ENCODE measurements around the gene LDLRAD4.

The LDLRAD4 gene

DNA sequence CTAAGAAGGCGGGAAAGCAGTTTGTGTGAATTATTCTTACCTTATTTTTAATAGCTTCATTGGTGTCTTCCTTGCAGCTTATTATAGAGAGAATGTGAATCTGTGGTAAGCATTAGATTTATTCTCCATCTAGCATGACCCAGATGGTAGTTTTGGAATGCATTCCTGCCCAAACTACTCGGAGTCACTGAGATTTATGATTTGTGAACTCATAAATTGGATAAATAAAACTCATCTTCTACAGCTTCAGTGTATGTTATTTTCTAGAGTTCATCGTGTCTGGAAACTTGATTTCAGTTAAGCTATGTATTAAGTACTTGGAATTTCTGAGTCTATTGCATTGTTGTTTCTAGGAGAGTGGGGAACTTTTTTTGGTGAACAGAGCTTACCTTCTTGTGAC is 337.3 kb downstream of the LDLRAD4 start:
- Histone ChIP-seq H3K36me3 (peaks cover 0 to 9% (median 0%) of the 10 kb centered on the region in 11 experiments; a peak in 5 of 22 replicates), H3K27me3 (no peaks in the 10 kb centered on the region), H4K20me1 (peaks cover 0 to 6% (median 0%) of the 10 kb centered on the region in 11 experiments; a peak in 2 of 22 replicates), H3K4me2 (no peak overlapping the region), H3K27ac (no peak overlapping the region), H3K9ac (no peak overlapping the region), H3K4me3 (no peak overlapping the region), H3K4me1 (peaks cover 27 to 66% (median 50%) of the 10 kb centered on the region in 10 experiments), H3K9me3 (replicated peaks in 1 of 11) (no peaks in the 10 kb centered on the region)
- no peak for TF ChIP-seq Cebpa-rat (IDR thresholded peaks at IDR 0.05)

DNA sequence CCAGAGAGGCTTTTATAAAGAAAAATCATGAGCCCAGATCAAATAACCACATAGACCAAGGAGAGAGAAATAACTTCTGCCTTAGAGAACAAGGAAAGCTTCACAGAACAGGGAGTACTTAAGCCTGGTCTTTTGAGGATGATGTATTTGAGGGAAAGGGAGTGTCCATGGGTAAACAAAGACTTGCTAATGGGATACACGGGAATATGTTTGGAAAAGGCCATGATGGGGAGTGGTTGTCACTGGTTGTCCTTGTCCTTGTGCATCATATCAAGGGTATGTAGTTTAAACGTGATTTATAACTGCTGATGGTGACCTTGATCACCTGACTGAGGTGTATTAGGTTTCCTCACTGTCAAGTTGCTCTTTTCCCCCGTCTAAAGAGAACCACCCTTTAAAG is 337.9 kb downstream of the LDLRAD4 start:
- no peak overlapping the region for H3K9ac ChIP-seq
- peaks cover 25 to 66% (median 49%) of the 10 kb centered on the region in 10 experiments for H3K4me1 ChIP-seq
- H3K9me3 ChIP-seq (replicated peaks in 1 of 11): no peaks in the 10 kb centered on the region
- peaks cover 0 to 6% (median 0%) of the 10 kb centered on the region in 11 experiments; a peak in 3 of 22 replicates for H3K36me3 ChIP-seq
- no peak for TF ChIP-seq Cebpa-rat (IDR thresholded peaks at IDR 0.05)
- H3K4me3 ChIP-seq: no peak overlapping the region
- H3K4me2 ChIP-seq: no peak overlapping the region; a peak in 1 of 22 replicates
- H3K27me3 ChIP-seq: no peaks in the 10 kb centered on the region
- no peak overlapping the region for H3K27ac ChIP-seq
- peaks cover 0 to 6% (median 0%) of the 10 kb centered on the region in 11 experiments; a peak in 2 of 22 replicates for H4K20me1 ChIP-seq

GRCh38 chr18:13558124-13558523 is 339.6 kb downstream of the LDLRAD4 start:
- peaks cover 41 to 70% (median 56%) of the 10 kb centered on the region in 10 experiments for H3K4me1 ChIP-seq
- no peaks in the 10 kb centered on the region for H3K9me3 ChIP-seq (replicated peaks in 1 of 11)
- peaks cover 0 to 6% (median 0%) of the 10 kb centered on the region in 11 experiments; a peak in 3 of 22 replicates for H3K36me3 ChIP-seq
- H3K4me2 ChIP-seq: peak overlapping the region; percentile 40 to 72 (median 53)
- no peak overlapping the region for H3K9ac ChIP-seq
- no peak overlapping the region for H3K27ac ChIP-seq
- H3K27me3 ChIP-seq: no peaks in the 10 kb centered on the region
- H3K4me3 ChIP-seq: no peak overlapping the region
- peaks cover 0 to 6% (median 0%) of the 10 kb centered on the region in 11 experiments; a peak in 2 of 22 replicates for H4K20me1 ChIP-seq
- TF ChIP-seq Cebpa-rat (IDR thresholded peaks at IDR 0.05): no peak

DNA sequence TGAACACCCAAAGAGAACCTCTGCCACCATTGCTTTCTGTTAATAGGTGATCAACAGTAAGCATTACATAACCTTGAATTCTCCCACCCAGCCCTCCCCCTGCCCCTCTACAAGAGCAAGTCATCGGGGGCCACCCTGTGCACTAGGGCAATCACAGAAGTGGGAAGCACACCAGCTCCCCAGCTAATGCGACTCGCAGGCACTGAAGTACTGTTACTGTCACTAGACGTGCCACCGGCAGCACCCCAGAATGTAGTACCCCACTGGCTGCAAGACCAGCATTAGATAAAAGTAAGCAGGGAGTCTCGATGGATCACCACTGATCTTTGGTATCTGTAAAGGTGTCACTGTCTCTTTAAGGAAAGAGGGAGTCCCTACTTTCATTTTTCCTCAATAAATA is 340.2 kb downstream of the LDLRAD4 start:
- H3K9ac ChIP-seq: peak overlapping the region in 2 of 11 experiments; percentile 23 to 24; a peak in 1 of 22 replicates
- no peaks in the 10 kb centered on the region for H3K27me3 ChIP-seq
- H3K27ac ChIP-seq: no peak overlapping the region
- peaks cover 0 to 2% (median 0%) of the 10 kb centered on the region in 11 experiments; a peak in 1 of 22 replicates for H3K36me3 ChIP-seq
- H4K20me1 ChIP-seq: peaks cover 0 to 6% (median 0%) of the 10 kb centered on the region in 11 experiments; a peak in 2 of 22 replicates
- peaks cover 48 to 77% (median 62%) of the 10 kb centered on the region in 10 experiments for H3K4me1 ChIP-seq
- no peak overlapping the region for H3K4me3 ChIP-seq
- H3K4me2 ChIP-seq: peak overlapping the region in 10 of 11 experiments; percentile 7 to 72 (median 34); a peak in 12 of 22 replicates
- no peak for TF ChIP-seq Cebpa-rat (IDR thresholded peaks at IDR 0.05)
- no peaks in the 10 kb centered on the region for H3K9me3 ChIP-seq (replicated peaks in 1 of 11)

GRCh38 chr18:13559754-13560153 is 341.2 kb downstream of the LDLRAD4 start:
- no peak overlapping the region for H3K4me3 ChIP-seq
- H3K9me3 ChIP-seq (replicated peaks in 1 of 11): no peaks in the 10 kb centered on the region
- 0 out of 22 replicates have a peak overlapping the region, but pooled peaks of 1 of the 11 experiments have one; percentile 16 for H3K9ac ChIP-seq
- H3K4me2 ChIP-seq: peak overlapping the region in 5 of 11 experiments; percentile 14 to 94 (median 35); a peak in 8 of 22 replicates
- TF ChIP-seq Cebpa-rat (IDR thresholded peaks at IDR 0.05): no peak
- 0 out of 22 replicates have a peak overlapping the region, but pooled peaks of 1 of the 11 experiments have one; percentile 16 for H3K27ac ChIP-seq
- peaks cover 0 to 6% (median 0%) of the 10 kb centered on the region in 11 experiments; a peak in 2 of 22 replicates for H4K20me1 ChIP-seq
- H3K36me3 ChIP-seq: no peaks in the 10 kb centered on the region; a peak in 1 of 22 replicates
- no peaks in the 10 kb centered on the region for H3K27me3 ChIP-seq
- peaks cover 57 to 86% (median 72%) of the 10 kb centered on the region in 10 experiments for H3K4me1 ChIP-seq

DNA sequence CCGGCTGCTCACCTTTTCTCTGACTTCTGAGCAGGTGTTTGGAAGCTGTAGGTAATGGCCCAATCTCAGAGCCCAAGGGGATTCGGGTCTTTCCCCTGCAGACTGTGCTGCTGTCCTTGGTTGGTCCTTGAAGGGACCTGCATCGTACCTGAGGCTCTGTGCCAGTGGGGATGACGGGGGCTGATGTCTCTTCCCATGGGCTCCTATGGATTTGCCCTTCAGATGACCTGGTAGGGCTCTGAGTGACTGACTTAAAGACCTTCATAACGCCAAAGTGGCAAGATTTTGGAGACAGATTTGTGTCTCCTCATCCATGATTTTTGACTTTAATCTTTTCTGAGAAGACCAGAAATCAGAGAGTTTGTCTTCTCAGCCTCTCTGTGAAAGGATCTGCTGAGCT is 341.7 kb downstream of the LDLRAD4 start:
- no peak for TF ChIP-seq Cebpa-rat (IDR thresholded peaks at IDR 0.05)
- peaks cover 63 to 92% (median 78%) of the 10 kb centered on the region in 10 experiments for H3K4me1 ChIP-seq
- peak overlapping the region in 2 of 11 experiments; percentile 1 to 16; a peak in 1 of 22 replicates for H3K27ac ChIP-seq
- H3K9me3 ChIP-seq (replicated peaks in 1 of 11): no peaks in the 10 kb centered on the region
- H3K27me3 ChIP-seq: no peaks in the 10 kb centered on the region
- H3K4me3 ChIP-seq: no peak overlapping the region
- peak overlapping the region in 8 of 11 experiments; percentile 14 to 94 (median 34); a peak in 10 of 22 replicates for H3K4me2 ChIP-seq
- H3K9ac ChIP-seq: peak overlapping the region in 1 of 11 experiments; percentile 16; a peak in 1 of 22 replicates
- peaks cover 0 to 6% (median 0%) of the 10 kb centered on the region in 11 experiments; a peak in 3 of 22 replicates for H4K20me1 ChIP-seq
- 0 out of 22 replicates have a peak, but pooled peaks cover 0 to 2% (median 0%) of the 10 kb centered on the region in 11 experiments for H3K36me3 ChIP-seq

DNA sequence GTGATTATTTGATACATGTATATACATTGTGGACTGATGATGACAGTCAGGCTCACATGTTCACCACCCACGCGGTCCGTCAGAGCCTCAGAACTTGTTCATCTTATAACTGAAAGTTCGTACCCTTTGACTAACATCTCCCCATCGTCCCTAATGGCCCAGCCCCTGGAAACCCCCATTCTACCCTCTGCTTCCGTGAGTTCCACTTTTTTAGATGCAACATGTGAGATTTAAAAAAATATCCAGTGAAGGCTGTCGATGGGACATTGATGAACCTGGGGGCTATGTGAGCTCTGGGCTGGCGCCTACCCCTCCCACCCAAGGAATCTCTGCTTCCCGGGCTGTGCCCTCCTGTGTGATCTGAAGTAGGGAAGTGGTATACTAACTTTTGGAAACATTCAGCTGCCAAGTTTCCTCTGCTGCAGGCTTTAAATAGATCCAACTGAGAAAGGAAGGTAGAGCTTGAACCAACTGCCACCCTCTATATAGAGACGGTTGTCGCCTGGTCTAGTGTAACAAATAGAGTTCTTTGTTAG is 344.0 kb downstream of the LDLRAD4 start:
- TF ChIP-seq Cebpa-rat (IDR thresholded peaks at IDR 0.05): no peak
- H4K20me1 ChIP-seq: peaks cover 0 to 5% (median 0%) of the 10 kb centered on the region in 11 experiments; a peak in 4 of 22 replicates
- peak overlapping the region; percentile 54 to 69 (median 61) for H3K9ac ChIP-seq
- H3K9me3 ChIP-seq (replicated peaks in 1 of 11): no peaks in the 10 kb centered on the region
- peaks cover 85 to 100% (median 96%) of the 10 kb centered on the region in 10 experiments for H3K4me1 ChIP-seq
- 0 out of 22 replicates have a peak, but pooled peaks cover 0 to 5% (median 0%) of the 10 kb centered on the region in 11 experiments for H3K36me3 ChIP-seq
- H3K4me2 ChIP-seq: peak overlapping the region; percentile 79 to 94 (median 89)
- H3K27ac ChIP-seq: peak overlapping the region; percentile 58 to 98 (median 79)
- H3K4me3 ChIP-seq: peak overlapping the region in 5 of 10 experiments; percentile 25 to 53 (median 41); a peak in 9 of 20 replicates
- H3K27me3 ChIP-seq: no peaks in the 10 kb centered on the region

- Histone ChIP-seq H3K4me2 (peak overlapping the region; percentile 79 to 94 (median 89)), H3K27ac (peak overlapping the region; percentile 58 to 98 (median 79)), H3K9me3 (replicated peaks in 1 of 11) (no peaks in the 10 kb centered on the region), H4K20me1 (peaks cover 0 to 5% (median 0%) of the 10 kb centered on the region in 11 experiments; a peak in 3 of 22 replicates), H3K36me3 (0 out of 22 replicates have a peak, but pooled peaks cover 0 to 5% (median 0%) of the 10 kb centered on the region in 11 experiments), H3K4me3 (peak overlapping the region in 8 of 10 experiments; percentile 6 to 53 (median 32); a peak in 14 of 20 replicates), H3K9ac (peak overlapping the region; percentile 54 to 69 (median 61)), H3K27me3 (no peaks in the 10 kb centered on the region), H3K4me1 (peaks cover 86 to 100% (median 96%) of the 10 kb centered on the region in 10 experiments)
- TF ChIP-seq Cebpa-rat (IDR thresholded peaks at IDR 0.05): no peak
Observed at GRCh38 chr18:13563390-13563805, 344.8 kb downstream of the LDLRAD4 start.

DNA sequence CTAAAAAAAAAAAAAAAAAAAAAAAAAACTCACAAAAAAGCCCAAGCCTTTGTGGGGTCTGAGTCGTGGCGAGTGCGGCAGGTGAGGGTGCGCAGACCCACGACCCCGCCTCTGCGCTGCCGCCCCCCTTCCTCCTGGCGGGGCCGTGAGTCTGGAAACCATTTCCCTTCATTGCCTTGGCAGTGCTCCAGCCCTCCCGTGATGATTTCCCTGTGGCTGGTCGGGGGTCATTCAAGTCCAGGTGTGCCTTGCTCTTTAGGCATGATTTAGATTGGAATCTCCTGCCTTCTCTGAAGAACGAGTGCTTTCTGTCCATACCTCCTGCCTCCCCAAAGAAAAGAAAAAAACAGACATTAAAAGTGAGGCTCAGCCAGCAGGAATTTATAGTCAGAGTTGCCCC is 346.0 kb downstream of the LDLRAD4 start:
- TF ChIP-seq Cebpa-rat (IDR thresholded peaks at IDR 0.05): no peak
- Histone ChIP-seq H3K9ac (peak overlapping the region in 7 of 11 experiments; percentile 49 to 69 (median 65); a peak in 11 of 22 replicates), H3K4me3 (peak overlapping the region in 1 of 10 experiments; percentile 53; a peak in 1 of 20 replicates), H3K27me3 (no peaks in the 10 kb centered on the region), H4K20me1 (peaks cover 0 to 5% (median 0%) of the 10 kb centered on the region in 11 experiments; a peak in 2 of 22 replicates), H3K27ac (peak overlapping the region; percentile 58 to 98 (median 79)), H3K9me3 (replicated peaks in 1 of 11) (no peaks in the 10 kb centered on the region), H3K36me3 (0 out of 22 replicates have a peak, but pooled peaks cover 0 to 5% (median 0%) of the 10 kb centered on the region in 11 experiments), H3K4me2 (peak overlapping the region; percentile 79 to 94 (median 89)), H3K4me1 (peaks cover 87 to 100% (median 97%) of the 10 kb centered on the region in 10 experiments)

Data from BLaER1 treated with 17β-estradiol and CSF1 and Interleukin-3, amounts not matched to agents 10 nM and 100 nM (cell line).